Keratinocyte (primary cell): ENCODE results near the gene ALDH1L1. TPM values are rescaled to one million over a fixed set of nuclear protein-coding genes. Genes with fewer than 3 reads are reported as not detected.
A peak's percentile ranks its signal among the peaks of the same experiment; 100 is the strongest.

ENCODE experiments used
- DNase-seq: peaks from one replicate; pipeline ENCODE4 v3.0.0-alpha.2; 2011; ENCODE audit warnings: low read depth, missing footprints, low spot score
- FAIRE-seq: peaks from 2 replicates; lab custom pipeline; 2011; peaks lifted over from hg19 to GRCh38; lab: Jason Lieb, UNC
- H2AFZ ChIP-seq: 2 replicates; pipeline ENCODE4 v1.6.0; 2012; ENCODE audit warnings: low read length, control low read depth, inconsistent platforms; ENCODE audit not compliant: control insufficient read depth
- H3K27ac ChIP-seq: 2 replicates; pipeline ENCODE4 v1.5.1; 2011; ENCODE audit warnings: low read length; ENCODE audit not compliant: control insufficient read depth, insufficient read depth
- H3K27me3 ChIP-seq: 3 replicates; pipeline ENCODE4 v1.6.0; 2011; ENCODE audit warnings: low read length; ENCODE audit not compliant: control insufficient read depth, insufficient read depth; ENCODE audit errors: extremely low read depth
- H3K36me3 ChIP-seq, 2 experiments: 2 replicates in 1 of 2; 3 replicates in 1 of 2; pipeline ENCODE4 v1.5.1; 2011; ENCODE audit warnings: low read length in 2 of 2, mild to moderate bottlenecking in 1 of 2; ENCODE audit not compliant: control insufficient read depth in 2 of 2, insufficient read depth in 2 of 2; ENCODE audit errors: extremely low read depth in 1 of 2
- H3K4me1 ChIP-seq: 3 replicates; pipeline ENCODE4 v1.5.1; 2011; ENCODE audit warnings: low read length; ENCODE audit not compliant: control insufficient read depth, insufficient read depth; ENCODE audit errors: extremely low read depth
- H3K4me2 ChIP-seq: 3 replicates; pipeline ENCODE4 v1.6.0; 2011; ENCODE audit warnings: low read depth, low read length; ENCODE audit not compliant: control insufficient read depth, insufficient read depth; ENCODE audit errors: extremely low read depth
- H3K4me3 ChIP-seq, 3 experiments: fragments of 200-600 bp in 1 of 3; sonication (generic) in 1 of 3; 2 replicates in 2 of 3; 3 replicates in 1 of 3; pipeline ENCODE4 v1.5.1; 2011 to 2016; ENCODE audit warnings: low read length in 3 of 3, mild to moderate bottlenecking in 3 of 3, control low read depth in 2 of 3, inconsistent platforms in 1 of 3, low read depth in 1 of 3, mixed read lengths in 1 of 3, mixed run types in 1 of 3, moderate library complexity in 1 of 3; ENCODE audit not compliant: control insufficient read depth in 2 of 3, insufficient read depth in 2 of 3; ENCODE audit errors: extremely low read depth in 1 of 3
- H3K79me2 ChIP-seq: 2 replicates; pipeline ENCODE4 v1.6.0; 2012; ENCODE audit warnings: low read length; ENCODE audit not compliant: control insufficient read depth, insufficient read depth
- H3K9ac ChIP-seq: 3 replicates; pipeline ENCODE4 v1.6.0; 2011; ENCODE audit warnings: low read length; ENCODE audit not compliant: control insufficient read depth, insufficient read depth; ENCODE audit errors: extremely low read depth
- H3K9me1 ChIP-seq: 3 replicates; pipeline ENCODE4 v1.6.0; 2011; ENCODE audit warnings: low read length; ENCODE audit not compliant: control insufficient read depth, insufficient read depth; ENCODE audit errors: extremely low read depth
- H3K9me3 ChIP-seq: 2 replicates; pipeline ENCODE4 v1.5.1; 2012; ENCODE audit warnings: low read depth, low read length; ENCODE audit not compliant: control insufficient read depth
- H4K20me1 ChIP-seq: 3 replicates; pipeline ENCODE4 v1.6.0; 2011; ENCODE audit warnings: low read length; ENCODE audit not compliant: control insufficient read depth, insufficient read depth; ENCODE audit errors: extremely low read depth
- EZH2 ChIP-seq: IDR thresholded peaks from one replicate; pipeline ENCODE4 v1.6.1; 2012; ENCODE audit warnings: inconsistent platforms, mild to moderate bottlenecking, low read length, moderate library complexity
- dilution Hi-C: fragments of 300-500 bp; cut with MboI; formaldehyde crosslinking; loops from one replicate; pipeline ENCODE4 v1.7.0; 2020; ENCODE audit warnings: low sequenced_read_pairs; ENCODE audit not compliant: extremely low pct_ligation_motif_present
- polyA plus RNA-seq, 5 experiments: library from polyadenylated mRNA; depleted of rRNA in 3 of 5; stranded (reverse) in 3 of 5; stranded (forward) in 1 of 5; unstranded in 1 of 5; fragments of >200 nt; gene quantifications; 1 replicate in 1 of 5; 2 replicates in 3 of 5; 3 replicates in 1 of 5; pipeline versions ENCODE4 v1.2.1 to v1.2.3, GENCODE V29; 2011 to 2012; ENCODE audit warnings: missing spikeins in 2 of 5, low read depth in 1 of 5, low replicate concordance in 1 of 5
- TF ChIP-seq, protein P1 (sequence below), 3 experiments: IDR thresholded peaks in 1 of 3; conservative IDR thresholded peaks in 1 of 3; optimal IDR thresholded peaks in 1 of 3; 2 replicates in 2 of 3; 3 replicates in 1 of 3; pipeline versions ENCODE3 to v1.5.1; 2011; ENCODE audit warnings: low read length in 3 of 3, mild to moderate bottlenecking in 3 of 3, moderate library complexity in 2 of 3, control low read depth in 1 of 3, inconsistent platforms in 1 of 3; ENCODE audit not compliant: insufficient read depth in 2 of 3; ENCODE audit errors: extremely low read depth in 1 of 3

The ALDH1L1 gene
- polyA plus RNA-seq, 1 donor (not counting 4 experiments of a cell fraction or from before 2014, with no cell fraction given): 0.35 TPM

DNA sequence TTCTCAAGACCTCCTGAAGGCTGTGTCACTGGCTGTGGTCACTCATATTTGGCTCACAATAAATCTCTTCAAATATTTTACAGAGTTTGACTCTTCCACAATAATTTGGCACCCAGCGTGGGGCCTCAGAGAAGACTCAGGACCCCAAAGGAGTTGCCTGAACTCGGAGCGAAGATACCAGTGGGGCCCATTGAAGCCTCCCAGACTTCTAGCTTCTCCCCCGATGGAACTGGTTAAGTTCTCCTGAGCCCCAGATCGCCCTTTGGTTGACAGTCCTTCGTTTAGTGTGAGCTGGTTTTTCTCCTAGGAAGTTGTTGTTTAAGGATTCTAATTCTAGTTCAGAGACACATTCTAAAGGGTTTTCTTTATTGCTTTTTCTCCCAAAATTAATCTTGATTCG, 95.1 kb downstream of the ALDH1L1 start:
- FAIRE-seq (no peak), DNase-seq (no peak)
- TF ChIP-seq, protein P1, sequence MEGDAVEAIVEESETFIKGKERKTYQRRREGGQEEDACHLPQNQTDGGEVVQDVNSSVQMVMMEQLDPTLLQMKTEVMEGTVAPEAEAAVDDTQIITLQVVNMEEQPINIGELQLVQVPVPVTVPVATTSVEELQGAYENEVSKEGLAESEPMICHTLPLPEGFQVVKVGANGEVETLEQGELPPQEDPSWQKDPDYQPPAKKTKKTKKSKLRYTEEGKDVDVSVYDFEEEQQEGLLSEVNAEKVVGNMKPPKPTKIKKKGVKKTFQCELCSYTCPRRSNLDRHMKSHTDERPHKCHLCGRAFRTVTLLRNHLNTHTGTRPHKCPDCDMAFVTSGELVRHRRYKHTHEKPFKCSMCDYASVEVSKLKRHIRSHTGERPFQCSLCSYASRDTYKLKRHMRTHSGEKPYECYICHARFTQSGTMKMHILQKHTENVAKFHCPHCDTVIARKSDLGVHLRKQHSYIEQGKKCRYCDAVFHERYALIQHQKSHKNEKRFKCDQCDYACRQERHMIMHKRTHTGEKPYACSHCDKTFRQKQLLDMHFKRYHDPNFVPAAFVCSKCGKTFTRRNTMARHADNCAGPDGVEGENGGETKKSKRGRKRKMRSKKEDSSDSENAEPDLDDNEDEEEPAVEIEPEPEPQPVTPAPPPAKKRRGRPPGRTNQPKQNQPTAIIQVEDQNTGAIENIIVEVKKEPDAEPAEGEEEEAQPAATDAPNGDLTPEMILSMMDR (optimal IDR thresholded peaks at IDR 0.05 in 1 of 3, IDR thresholded peaks at IDR 0.05 in 1 of 3, conservative IDR thresholded peaks at IDR 0.05 in 1 of 3; ENCODE audit: extremely low read depth in 1 of 3, insufficient read depth in 2 of 3, low read length in 3 of 3): no peak
- TF ChIP-seq EZH2: no peak
- Histone ChIP-seq H3K4me2 (no peak overlapping the region), H4K20me1 (no peaks in the 10 kb centered on the region), H3K79me2 (no peaks in the 10 kb centered on the region), H3K4me3 (no peak overlapping the region), H3K36me3 (no peaks in the 10 kb centered on the region), H2AFZ (no peak overlapping the region), H3K27me3 (no peaks in the 10 kb centered on the region), H3K4me1 (peaks cover 19% of the 10 kb centered on the region), H3K9me1 (no peaks in the 10 kb centered on the region), H3K27ac (no peak overlapping the region), H3K9ac (no peak overlapping the region), H3K9me3 (no peaks in the 10 kb centered on the region)
- dilution Hi-C loops: no loop called here

DNA sequence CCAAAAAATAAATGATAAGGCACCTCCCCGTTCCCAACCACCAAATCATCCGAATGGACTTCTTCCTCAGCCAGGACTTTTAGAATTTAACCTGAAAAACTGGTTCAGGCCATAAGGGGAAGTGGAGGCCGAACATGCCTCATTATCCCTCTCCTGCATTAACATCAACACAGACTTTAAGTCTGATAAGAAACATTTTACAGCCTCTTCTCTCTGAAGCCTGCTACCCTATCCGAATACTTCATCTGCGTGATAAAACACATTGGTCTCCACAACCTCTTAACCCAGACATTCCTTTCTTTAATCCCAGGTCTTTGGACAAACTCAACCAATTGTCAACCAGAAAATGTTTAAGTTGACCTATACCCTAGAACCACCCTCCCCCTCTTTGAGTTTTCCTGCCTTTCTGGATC, 95.6 kb downstream of the ALDH1L1 start:
- FAIRE-seq (no peak), DNase-seq (no peak)
- H3K79me2 ChIP-seq: no peaks in the 10 kb centered on the region
- H3K27ac ChIP-seq: no peak overlapping the region
- peak overlapping the region; percentile 29 for H2AFZ ChIP-seq
- H3K36me3 ChIP-seq: no peaks in the 10 kb centered on the region
- H4K20me1 ChIP-seq: no peaks in the 10 kb centered on the region
- H3K4me2 ChIP-seq: peak overlapping the region; percentile 80
- dilution Hi-C loops: no loop called here
- H3K4me3 ChIP-seq: peak overlapping the region in 2 of 3 experiments; percentile 64 to 66
- no peaks in the 10 kb centered on the region for H3K9me3 ChIP-seq
- no peak for TF ChIP-seq EZH2
- peaks cover 19% of the 10 kb centered on the region for H3K4me1 ChIP-seq
- no peaks in the 10 kb centered on the region for H3K27me3 ChIP-seq
- peak overlapping the region; percentile 78 for H3K9ac ChIP-seq
- H3K9me1 ChIP-seq: no peaks in the 10 kb centered on the region
